A549 (cell line): ENCODE data around the gene GRK1.

Source experiments
- CEBPB ChIP-seq, 2 experiments: fragments of >200 bp in 1 of 2; sonication (Bioruptor Twin) in 1 of 2; formaldehyde crosslinking in 1 of 2; IDR thresholded peaks; 2 replicates each; pipeline ENCODE4 v1.6.1; 2012 to 2016
- CTCF ChIP-seq: fragments of >200 bp; sonication (Bioruptor Twin); formaldehyde crosslinking; IDR thresholded peaks from 3 replicates; pipeline ENCODE4 v1.5.1; 2016
- HEYL ChIP-seq: fragments of 250-450 bp; sonication (Bioruptor Pico); IDR thresholded peaks from 2 replicates; pipeline ENCODE4 v1.8.0; 2021; ENCODE audit warnings: mild to moderate bottlenecking, moderate library complexity
- HOXB13 ChIP-seq: fragments of 250-450 bp; sonication (Bioruptor Pico); IDR thresholded peaks from 2 replicates; pipeline ENCODE4 v1.5.0; 2020; ENCODE audit warnings: low read depth, mild to moderate bottlenecking, moderate library complexity
- MAX ChIP-seq: IDR thresholded peaks from 2 replicates; pipeline ENCODE4 v1.6.1; 2012
- POLR2A ChIP-seq: IDR thresholded peaks from 2 replicates; pipeline ENCODE4 v1.6.1; 2012; ENCODE audit warnings: mild to moderate bottlenecking, low read length
- USF2 ChIP-seq: fragments of 450-650 bp; IDR thresholded peaks from 2 replicates; pipeline ENCODE4 v1.6.1; 2014; ENCODE audit warnings: antibody characterized with exemption

GRCh38 chr13:113645329-113645728, 21.7 kb upstream of the GRK1 start:
- TF ChIP-seq CTCF, result no peak
- TF ChIP-seq HOXB13 (CRISPR knock-in tag), result no peak
- TF ChIP-seq CEBPB (IDR thresholded peaks at IDR 0.05), result no peak
- TF ChIP-seq POLR2A, result no peak
- no peak for TF ChIP-seq HEYL
- no peak for TF ChIP-seq MAX
- TF ChIP-seq USF2, result no peak
